Measurements from ENCODE around the gene AGPAT3.
"Not testable (repeated sequence)": the region's sequence is repeated elsewhere in the genome, so short reads cannot be mapped to it uniquely, and the experiment has no call there.

AGPAT3 gene, protein sequence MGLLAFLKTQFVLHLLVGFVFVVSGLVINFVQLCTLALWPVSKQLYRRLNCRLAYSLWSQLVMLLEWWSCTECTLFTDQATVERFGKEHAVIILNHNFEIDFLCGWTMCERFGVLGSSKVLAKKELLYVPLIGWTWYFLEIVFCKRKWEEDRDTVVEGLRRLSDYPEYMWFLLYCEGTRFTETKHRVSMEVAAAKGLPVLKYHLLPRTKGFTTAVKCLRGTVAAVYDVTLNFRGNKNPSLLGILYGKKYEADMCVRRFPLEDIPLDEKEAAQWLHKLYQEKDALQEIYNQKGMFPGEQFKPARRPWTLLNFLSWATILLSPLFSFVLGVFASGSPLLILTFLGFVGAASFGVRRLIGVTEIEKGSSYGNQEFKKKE

DNA sequence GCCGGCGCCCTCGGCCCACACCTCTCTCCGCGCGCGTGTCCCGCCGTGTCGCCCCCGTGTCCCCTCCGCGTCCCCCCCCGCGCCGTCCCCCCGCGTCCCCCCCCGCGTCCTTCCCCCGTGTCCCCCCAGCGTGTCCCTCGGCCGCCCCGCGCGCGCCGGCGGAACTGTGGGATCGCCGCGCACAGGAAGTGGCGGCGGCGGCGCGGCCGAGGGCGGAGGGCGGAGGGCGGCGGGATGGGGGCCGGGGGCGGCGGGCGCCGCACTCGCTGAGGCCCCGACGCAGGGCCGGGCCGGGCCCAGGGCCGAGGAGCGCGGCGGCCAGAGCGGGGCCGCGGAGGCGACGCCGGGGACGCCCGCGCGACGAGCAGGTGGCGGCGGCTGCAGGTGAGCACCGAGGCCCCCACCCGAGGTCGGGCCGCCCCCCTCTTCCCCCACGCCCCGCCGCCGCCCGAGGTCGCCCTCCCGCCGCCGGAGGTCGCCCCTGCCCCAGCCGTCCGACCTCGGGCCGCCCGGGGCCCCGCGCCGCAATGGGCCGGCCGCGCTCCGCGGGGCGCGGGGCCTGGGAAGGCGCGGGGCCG, at the start of gene AGPAT3:
AGPAT3 (plus strand) TSS at position 262 of the 578 bp plus-strand sequence. CDS start 94,459 bp downstream, outside the sequence.
- DNase-seq: peak in 1 of 2 experiments; percentile 21

DNA sequence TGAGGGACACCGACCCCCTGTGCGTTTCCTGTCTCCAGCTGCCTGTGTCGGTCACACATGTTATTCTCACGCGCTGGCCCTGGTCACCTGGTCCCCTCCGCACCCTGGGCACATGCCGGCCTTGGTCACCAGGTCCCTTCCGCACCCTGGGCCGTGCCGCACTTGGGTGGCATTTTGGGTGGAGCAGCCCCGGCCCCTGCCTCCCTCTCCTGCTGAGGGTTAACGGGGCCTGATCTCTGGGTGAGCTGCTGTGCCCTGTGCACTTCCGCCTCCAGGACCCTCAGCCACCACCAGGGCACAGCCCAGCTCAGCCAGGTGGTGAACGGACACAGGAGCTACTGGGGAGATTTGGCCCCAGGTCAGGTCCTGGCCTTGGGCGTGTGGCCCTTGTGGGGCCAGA, 49.0 kb upstream of the AGPAT3 start:
- no peak for DNase-seq

DNA sequence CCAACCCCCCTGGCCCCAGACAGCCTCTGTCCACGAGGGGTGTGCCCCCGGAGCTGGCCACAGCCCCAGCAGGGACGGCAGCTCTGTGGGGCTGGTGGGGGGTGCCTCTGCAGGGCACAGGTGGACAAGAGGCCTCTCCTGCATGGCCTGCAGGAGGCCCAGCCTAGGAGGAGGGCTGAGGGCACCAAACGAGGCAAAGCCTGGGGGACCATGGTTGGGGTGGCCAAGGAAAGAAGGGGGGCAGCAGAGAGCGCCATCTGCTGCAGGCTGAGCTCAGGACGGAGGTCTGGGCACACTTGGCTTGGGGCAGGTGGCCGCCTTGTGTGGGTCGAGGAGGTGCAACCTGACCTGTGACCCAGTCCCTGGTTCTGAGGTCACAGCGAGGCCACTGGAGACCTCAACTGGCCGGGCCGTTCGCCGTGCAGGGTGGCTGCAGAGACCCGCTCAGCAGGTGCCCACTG, 48.4 kb upstream of the AGPAT3 start:
- no peak for DNase-seq

DNA sequence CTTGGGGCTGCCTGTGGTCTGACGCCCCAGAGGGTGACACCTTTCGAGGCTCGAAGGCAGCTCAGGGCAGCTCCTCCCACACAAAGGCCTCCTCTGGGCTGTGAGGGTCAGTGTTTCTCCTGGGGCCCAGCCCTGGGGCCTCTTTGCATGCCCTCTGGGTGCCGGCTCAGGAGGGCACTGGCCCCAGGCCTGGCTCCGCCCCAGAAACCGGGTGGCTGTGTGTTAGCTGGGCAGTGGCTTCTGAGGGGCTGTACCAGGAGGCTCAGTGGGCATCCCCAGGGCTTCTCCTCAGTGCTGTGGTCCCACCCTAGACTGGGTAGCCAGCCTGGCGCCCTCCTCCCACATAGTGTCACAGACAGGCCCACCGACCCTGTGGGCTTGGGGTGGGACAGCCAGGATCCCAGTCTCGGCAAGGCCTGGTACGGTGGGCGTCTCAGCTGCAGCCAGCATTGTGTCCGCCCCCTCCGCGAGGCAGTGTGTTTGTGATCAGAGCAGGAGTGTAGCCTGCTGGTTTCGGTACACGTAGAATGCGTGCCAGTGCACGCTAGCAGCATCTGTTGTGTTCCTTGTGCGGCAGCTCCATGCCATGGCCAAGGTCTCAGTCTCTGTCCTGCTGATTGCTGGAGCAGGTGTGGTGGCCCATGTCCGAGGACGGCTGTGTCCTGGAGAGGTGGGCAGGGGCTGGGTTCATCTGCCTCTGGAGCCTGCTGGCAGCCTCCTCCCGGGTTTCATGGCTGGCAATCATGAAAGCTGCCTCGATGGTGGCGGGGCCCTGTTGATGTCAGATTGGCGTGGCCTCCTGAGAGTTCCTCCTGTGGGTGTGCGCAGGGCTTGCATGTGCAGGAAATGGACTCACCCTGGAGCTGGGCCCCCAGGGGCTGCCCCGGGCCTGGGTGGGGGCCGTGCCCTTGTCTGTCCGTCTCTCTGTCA, 47.6 kb upstream of the AGPAT3 start:
- no peak for DNase-seq

DNA sequence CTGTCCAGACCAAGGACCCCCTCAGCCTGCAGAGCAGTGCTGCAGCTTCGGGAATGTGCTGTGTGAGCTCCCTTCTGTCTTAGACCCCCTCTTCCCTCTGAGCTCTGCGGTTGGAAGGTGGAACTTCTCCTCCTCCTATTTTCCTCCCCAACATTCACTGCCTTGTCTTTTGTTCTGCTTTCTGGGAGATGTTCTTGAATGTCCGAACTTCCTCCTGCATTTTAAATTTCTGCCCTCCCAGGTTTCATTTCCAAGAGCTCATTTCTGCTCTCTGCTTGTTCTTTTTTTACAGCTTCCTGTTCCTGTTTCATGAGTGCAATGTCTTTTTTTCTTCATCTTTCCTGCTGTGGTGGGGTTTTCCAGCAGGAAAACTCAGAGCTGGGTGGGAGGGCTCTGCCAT, 46.3 kb upstream of the AGPAT3 start:
- DNase-seq: no peak

DNA sequence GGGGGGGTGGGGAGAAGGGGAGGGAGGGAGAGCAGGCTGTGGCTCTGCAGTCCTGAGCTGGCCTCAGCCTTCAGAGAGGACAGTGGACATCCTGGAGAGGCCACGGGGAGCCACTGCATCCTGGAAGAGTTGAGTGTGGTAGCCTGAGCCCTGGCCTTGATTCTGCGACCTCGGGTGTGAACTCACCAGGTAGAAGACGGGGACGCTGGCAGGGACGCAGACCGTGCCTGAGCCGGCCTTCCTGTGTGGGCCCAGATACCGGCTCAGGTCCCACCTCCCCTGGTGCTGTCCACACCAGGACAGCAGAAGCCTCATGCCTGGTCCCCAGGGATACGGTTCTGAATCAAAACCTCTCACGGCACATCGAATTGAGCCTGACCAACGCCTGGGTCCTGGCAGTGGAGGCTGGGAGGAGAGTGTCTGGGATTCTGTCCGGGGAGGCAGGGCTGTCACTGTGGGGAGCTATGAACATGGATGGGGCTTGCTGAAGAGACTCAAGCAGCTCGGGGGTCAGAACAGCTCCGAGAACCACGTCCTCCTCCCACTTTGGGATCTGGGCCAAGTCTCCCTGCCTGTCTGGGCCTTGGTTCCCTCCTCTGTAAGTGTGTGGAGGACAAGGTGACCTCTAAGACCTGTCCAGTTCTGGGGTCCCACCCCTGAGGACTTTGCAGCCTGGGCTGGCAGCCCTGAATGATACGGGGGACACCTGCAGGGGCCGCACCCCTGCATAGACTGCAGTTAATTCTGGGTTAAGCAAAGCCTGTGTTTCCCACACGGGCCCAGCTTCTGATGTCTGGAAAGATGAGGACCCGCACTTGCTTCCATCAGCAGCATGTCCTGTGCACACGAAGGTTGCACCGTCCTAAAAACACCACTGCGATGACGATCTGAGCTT, 45.3 kb upstream of the AGPAT3 start:
- DNase-seq: no peak

DNA sequence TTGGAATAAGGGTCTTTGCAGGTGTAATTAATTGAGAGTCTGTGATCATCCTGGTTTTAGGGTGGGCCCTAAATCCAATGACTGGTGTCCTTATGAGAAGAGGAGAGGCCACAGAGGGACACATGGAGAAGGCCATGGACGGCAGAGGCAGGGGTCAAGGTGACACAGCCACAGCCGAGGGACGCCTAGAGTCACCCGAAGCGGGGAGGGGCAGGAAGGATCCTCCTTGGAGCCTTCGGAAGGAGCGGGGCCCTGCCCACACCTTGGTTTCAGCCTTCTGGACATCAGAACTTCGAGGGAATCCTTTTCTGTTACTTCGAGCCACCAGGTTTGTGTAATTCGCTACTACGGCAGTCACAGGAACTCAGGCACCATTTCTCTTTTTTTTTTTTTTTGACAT, 44.6 kb upstream of the AGPAT3 start:
- DNase-seq: no peak

DNA sequence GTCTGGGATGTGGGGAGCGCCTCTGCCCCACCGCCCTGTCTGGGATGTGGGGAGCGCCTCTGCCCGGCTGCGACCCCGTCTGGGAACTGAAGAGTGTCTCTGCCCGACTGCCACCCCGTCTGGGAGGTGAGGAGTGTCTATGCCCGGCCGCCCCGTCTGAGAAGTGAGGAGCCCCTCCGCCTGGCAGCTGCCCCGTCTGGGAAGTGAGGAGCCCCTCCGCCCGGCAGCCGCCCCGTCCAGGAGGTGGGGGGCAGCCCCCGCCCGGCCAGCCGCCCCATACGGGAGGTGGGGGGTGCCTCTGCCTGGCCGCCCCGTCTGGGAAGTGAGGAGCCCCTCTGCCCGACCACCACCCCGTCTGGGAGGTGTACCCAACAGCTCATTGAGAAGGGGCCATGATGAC, 42.9 kb upstream of the AGPAT3 start:
- not testable (repeated sequence) for DNase-seq

DNA sequence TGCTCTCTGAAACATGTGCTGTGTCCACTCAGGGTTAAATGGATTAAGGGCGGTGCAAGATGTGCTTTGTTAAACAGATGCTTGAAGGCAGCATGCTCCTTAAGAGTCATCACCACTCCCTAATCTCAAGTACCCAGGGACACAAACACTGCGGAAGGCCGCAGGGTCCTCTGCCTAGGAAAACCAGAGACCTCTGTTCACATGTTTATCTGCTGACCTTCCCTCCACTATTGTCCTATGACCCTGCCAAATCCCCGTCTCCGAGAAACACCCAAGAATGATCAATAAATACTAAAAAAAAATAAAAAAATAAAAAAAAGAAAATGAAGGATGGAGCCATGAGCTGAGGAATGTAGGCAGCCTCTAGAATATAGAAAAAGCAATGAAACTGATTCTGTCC, 42.3 kb upstream of the AGPAT3 start:
- not testable (repeated sequence) for DNase-seq

DNA sequence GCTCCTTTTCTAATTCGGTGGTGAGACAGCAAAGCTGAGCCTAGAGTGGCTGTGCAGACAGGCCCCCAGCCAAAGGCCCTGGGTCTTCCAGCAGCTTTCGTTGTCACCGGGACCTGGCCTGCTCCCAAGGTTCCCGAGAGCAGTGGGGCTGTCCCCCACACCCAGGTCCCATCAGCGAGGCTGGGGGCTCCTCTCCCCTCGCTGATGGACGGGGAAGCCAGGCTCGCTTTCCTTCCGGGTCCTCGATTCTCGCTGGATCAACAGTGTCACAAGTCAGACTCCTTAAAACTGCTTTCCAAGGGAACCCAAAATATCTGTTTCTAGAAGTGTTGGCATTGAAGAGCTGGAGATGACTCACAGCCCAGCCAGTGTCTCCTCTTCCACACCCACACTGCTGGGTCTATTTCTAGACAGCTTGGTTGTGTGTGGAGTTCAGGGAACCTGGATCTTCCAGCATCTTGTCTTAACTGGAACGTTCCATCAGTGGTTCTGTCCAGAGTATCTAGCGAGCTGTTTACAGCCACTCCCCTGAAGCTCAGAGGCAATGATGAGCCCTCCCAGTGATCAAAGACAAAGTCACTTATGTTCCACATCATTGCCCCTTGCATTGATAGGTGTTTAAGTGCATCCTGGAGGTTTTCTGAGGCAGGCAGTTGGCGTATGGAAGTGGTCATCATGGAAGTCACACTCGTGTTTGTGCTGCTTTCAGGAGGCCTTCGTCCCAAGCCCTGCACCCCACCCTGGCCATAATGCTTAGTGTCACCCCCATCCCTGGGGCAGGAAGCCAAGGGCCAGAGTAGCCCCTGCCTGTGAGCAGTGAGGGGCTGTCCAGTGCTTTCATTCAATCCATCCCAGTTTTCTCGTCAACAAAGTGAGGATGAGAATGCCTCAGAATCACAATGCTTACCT, 40.4 kb upstream of the AGPAT3 start:
- DNase-seq: no peak

DNA sequence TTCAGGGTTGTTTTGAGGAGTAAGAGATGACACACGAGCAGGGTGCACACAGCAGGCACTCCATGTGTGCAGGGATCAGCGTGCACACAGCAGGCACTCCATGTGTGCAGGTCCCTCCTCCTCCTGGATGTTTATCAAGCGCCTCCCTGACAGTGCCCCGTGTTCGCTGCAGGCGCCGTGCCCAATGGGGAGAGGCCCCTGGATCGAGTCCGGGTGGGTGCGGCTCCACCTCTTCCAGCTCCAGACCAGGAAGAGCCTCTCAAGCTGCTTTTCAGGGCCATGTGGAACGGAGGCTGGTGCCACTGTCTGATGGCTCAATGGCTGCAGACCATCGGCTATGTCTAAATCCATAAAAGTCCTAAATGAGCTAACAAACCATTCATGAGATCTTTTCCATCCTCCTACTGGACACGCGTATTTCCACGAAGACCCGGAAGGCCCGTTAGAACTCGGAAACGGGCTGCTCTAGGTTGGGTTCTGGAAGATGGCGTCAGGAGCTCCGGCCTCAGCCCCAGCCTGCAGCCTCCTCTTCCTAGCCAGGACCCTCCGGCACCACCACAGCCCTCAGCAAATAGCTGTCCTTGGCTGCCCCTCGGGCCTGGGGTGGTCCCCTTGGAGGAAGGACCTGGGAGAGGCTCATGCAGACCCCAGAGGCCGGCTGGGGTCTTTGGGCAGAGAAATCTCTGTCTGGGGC, 39.6 kb upstream of the AGPAT3 start:
- DNase-seq: no peak

DNA sequence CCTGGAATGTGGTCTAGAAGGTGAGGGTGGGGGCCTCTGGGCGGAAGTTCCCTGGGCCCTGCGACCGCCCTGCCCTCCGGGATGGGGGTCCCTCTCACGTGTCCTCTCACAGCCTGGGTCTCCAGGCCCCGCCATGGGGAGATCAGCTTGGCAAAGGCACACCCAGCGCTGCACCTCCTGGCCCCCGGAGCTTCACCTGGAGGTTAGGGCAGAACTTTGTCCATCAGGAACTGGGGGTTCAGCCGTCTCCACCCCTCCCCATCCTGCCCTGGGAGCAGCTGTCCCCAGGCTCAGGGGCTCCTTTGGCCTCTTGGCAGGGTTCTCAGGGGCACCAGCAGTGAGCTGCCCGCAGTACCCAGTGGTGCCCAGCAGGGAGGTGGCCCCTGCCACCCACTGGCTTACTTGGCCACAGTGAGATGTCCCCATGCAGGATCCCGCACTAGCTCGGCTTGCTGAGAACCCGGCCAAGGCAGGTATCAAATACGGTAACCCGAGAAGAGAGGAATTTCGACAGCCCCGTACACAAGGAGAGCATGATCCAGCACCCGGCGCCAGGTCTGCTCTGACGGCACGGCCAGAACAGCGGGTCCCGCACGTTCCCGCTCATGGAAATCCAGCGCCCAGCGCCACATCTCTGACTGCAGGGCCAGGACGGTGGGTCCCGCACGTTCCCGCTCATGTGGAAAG, 38.9 kb upstream of the AGPAT3 start:
- peak in 1 of 2 experiments; percentile 65 for DNase-seq

DNA sequence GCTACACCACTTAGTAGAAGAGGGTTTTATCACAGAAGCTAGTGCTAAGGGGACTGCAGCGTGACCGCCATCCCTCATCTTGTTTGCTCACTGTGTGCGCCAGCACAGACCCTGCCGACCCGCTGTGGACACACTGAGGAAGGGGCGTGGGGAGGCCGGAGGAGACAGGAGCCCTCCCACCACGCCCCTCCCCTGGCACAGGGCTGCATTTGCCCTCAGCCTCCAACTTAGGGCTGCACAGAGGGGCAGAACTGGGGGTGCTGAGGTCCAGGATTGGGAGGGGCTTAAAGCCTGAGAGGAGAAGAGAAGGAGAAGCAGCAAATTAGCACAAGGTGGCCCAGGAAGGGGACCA, 38.4 kb upstream of the AGPAT3 start:
- DNase-seq: no peak

DNA sequence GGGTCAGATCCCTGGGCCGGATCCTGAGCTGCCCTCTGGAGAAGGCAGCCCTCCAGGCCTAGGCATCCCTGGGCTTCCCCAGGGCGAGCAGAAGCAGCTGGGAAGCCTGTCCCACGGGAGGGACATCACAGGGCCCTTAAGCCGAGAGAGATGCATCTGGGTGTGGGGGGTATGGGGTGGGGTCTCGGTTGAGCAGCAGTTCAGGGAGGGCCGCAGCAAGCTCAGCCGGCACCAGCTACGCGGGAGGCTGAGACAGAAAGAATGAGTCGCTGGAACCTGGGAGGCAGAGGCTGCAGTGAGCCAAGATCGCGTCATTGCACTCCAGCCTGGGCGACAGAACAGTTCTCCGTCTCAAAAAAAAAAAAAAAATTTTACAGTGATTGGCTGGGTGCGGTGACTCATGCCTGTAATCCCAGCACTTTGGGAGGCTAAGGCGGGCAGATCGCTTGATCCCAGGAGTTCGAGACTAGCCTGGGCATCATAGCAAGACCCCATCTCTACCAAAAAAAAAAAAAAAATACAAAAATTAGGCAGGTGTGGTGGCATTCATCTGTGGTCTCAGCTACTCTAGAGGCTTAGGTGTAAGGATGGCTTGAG, 37.9 kb upstream of the AGPAT3 start:
- DNase-seq: peak in 1 of 2 experiments; percentile 68

DNA sequence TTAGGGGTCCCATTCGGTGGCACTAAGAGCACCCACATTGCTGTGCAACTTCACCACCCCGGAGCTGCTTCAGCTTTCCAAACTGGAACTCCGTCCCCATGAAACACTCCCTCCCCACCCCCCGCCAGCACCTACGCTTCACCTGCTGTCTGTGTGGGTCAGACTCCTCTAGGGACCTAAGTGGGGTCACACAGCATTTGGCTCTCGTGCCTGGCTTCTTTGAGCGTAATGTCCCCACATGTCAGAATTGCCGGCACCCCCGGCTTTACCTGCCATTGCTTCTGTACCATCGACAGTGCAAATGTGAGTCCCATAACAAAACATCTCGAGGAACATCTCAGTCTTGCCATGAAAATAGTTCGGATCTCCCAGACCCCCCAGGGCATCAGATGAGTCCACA, 35.9 kb upstream of the AGPAT3 start:
- no peak for DNase-seq

DNA sequence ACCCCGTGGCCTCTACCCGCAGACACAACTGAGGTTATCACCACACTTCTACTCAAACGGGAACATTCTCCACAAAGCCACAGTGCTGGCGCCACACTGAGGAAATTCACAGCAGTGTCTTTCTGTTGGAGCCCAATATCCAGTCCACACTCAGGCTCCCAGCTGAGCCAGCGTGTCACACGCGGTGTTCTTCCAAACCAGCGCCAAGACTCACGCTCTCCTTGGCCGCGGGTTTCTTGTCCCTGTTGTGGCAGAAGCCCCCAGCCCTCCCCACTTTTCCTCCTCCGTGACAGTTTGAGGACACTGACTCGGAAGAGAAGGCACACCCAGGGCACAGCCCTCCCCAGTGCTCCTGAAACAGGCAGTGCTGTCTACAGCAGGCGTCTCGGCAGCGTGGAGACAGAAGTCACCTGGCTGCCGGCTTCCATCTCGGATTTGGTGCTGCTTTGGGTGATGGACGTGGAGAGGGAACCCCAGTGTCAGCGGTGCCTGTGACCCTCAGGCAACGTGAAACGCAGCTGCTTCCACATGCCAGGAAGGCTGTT, 35.4 kb upstream of the AGPAT3 start:
- peak in 1 of 2 experiments; percentile 13 for DNase-seq

DNA sequence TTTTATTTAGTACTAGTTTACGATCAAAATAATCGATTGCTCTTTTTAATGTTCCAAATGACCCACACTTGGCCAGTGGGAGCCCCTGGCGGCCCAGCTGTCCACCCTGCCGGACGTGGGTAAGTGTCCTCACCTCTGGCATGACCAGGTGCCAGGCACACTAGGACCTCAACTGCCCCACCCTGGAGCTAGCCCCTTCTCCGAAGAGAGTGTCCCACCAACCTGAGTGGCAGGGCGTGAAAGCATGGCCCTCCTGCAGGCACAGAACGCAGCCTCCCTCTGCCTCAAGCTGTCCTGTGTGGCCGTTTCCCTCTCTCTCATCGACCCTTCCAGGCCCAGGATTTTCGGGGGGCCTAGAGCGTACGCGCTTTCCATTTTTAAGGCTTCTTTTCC, 32.9 kb upstream of the AGPAT3 start:
- DNase-seq: no peak

DNA sequence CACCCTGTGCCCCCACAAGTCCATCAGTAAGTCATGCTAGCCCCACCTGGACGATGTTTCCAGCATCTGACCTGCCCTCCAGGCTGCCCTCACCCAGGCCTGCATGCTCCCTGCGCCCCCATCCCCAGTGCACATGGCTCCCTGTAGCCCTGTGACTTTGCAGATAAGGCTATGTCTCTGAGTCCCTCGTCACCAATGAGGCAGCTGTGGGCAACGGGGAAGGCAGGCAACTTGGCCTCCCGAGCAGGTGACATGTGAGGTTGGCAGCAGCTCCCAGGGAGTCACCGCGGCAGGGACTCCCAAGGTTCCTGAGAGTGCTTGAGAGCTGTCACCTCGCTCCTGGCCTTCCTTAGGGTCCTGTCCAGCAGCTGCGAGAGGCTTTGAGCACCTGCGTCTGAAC, 32.4 kb upstream of the AGPAT3 start:
- no peak for DNase-seq

DNA sequence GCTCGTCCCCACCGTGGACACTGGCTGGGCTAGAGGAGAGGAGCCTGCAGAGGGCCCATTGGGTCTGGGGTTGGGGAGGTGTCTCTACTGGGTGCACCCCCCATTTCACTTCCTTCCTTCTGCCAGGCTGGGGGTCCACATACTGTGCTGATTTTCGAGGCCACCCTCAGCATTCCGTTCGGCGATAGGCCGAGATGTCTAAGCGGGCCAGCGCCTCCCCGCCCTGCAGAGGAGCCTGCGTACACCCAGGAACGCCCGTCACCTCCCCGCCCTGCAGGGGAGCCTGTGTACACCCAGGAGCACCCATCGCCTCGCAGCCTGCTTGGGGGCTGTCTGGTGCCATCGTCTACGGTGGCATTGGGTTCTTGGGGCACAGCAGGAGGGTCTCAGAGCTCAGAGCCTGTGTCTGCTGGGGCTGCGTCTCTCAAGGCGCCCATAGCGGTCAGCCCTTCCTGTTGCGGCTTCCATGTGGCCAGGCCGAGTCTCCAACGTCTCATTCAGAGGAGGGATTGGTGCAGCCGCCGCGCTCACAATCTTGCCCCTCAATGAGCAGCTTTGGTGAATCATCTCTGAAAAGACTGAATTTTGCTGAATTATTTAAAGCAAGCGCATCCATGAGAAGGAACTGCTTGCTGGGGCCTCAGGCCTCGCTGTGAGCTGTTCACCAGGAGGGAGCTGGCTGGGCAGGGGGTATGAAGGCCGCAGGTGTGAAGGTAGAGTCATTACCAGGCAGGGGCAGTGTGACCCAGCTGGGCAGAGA, 30.7 kb upstream of the AGPAT3 start:
- DNase-seq: no peak

Measured in NCI-H524 (cell line).